NT2/D1 (cell line): ENCODE measurements around the gene FGF2.

Source experiments
- YY1 ChIP-seq: IDR thresholded peaks from 2 replicates; pipeline ENCODE4 v1.6.1; 2011; ENCODE audit not compliant: insufficient read length, insufficient read depth
- ZNF274 ChIP-seq: IDR thresholded peaks from 2 replicates; pipeline ENCODE4 v1.6.1; 2011; ENCODE audit warnings: mild to moderate bottlenecking, low read depth, low read length

- TF ChIP-seq ZNF274: no peak
- no peak for TF ChIP-seq YY1
These were observed 49.8 kb downstream of the FGF2 start for GRCh38 chr4:122876456-122876855.
